ENCODE data around the gene KCNJ12.

The KCNJ12 gene

DNA sequence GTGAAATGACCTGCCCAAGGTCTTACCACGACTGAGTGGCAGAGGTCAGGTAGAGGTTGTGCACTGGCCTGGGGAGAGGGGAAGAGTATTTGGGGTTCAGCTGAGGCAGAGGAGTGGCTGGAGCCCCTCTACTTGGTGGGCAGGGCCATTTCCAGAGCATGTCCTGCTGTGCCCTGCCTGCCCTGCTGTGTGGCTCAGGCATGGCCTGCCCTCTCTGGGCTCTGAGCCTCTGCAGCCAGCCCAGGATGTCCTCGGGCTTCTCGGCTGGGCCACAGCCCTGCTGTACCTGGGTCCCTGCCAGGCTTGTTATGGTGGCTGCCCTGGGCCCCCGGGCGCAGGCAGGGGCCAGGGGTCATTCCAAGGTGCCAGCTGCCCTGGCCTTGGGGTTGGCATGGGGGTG, 19.6 kb downstream of the KCNJ12 start:
- TF ChIP-seq POLR2AphosphoS5 (IDR thresholded peaks at IDR 0.05; ENCODE audit: low read depth, low read length) (no peak), SIN3A (IDR thresholded peaks at IDR 0.05; ENCODE audit: borderline replicate concordance, insufficient read depth, low read length) (no peak), TAF1 (IDR thresholded peaks at IDR 0.05; ENCODE audit: borderline replicate concordance, insufficient read depth, low read length) (no peak), FOXP2 (optimal IDR thresholded peaks at IDR 0.05; ENCODE audit: borderline replicate concordance, extremely low read depth, extremely low read length, insufficient read depth) (no peak)
- TF ChIP-seq, protein P1, sequence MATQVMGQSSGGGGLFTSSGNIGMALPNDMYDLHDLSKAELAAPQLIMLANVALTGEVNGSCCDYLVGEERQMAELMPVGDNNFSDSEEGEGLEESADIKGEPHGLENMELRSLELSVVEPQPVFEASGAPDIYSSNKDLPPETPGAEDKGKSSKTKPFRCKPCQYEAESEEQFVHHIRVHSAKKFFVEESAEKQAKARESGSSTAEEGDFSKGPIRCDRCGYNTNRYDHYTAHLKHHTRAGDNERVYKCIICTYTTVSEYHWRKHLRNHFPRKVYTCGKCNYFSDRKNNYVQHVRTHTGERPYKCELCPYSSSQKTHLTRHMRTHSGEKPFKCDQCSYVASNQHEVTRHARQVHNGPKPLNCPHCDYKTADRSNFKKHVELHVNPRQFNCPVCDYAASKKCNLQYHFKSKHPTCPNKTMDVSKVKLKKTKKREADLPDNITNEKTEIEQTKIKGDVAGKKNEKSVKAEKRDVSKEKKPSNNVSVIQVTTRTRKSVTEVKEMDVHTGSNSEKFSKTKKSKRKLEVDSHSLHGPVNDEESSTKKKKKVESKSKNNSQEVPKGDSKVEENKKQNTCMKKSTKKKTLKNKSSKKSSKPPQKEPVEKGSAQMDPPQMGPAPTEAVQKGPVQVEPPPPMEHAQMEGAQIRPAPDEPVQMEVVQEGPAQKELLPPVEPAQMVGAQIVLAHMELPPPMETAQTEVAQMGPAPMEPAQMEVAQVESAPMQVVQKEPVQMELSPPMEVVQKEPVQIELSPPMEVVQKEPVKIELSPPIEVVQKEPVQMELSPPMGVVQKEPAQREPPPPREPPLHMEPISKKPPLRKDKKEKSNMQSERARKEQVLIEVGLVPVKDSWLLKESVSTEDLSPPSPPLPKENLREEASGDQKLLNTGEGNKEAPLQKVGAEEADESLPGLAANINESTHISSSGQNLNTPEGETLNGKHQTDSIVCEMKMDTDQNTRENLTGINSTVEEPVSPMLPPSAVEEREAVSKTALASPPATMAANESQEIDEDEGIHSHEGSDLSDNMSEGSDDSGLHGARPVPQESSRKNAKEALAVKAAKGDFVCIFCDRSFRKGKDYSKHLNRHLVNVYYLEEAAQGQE (IDR thresholded peaks at IDR 0.05; ENCODE audit: insufficient read depth in 1 of 2, low read depth in 2 of 2, low read length in 2 of 2): no peak

DNA sequence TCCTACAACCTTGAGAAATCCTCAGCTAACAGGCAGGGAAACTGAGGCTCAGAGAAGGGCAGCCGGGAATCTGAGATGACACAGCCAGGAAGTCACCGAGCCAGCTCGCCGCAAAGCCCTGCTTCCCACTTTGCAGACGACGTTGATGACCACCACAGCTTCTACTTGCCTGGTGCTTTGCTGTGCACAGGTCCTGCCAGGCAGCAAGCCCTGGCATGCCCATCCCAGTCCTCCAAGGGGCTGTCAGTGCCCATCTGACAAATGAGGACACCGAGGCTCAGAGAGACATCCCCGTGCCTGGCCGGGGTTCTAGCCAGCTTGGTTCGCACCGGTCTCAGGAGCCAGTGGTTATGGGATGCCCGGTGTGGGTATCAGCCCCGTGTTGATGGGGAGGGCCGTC, 20.1 kb downstream of the KCNJ12 start:
- TF ChIP-seq POLR2AphosphoS5 (IDR thresholded peaks at IDR 0.05; ENCODE audit: low read depth, low read length): no peak

DNA sequence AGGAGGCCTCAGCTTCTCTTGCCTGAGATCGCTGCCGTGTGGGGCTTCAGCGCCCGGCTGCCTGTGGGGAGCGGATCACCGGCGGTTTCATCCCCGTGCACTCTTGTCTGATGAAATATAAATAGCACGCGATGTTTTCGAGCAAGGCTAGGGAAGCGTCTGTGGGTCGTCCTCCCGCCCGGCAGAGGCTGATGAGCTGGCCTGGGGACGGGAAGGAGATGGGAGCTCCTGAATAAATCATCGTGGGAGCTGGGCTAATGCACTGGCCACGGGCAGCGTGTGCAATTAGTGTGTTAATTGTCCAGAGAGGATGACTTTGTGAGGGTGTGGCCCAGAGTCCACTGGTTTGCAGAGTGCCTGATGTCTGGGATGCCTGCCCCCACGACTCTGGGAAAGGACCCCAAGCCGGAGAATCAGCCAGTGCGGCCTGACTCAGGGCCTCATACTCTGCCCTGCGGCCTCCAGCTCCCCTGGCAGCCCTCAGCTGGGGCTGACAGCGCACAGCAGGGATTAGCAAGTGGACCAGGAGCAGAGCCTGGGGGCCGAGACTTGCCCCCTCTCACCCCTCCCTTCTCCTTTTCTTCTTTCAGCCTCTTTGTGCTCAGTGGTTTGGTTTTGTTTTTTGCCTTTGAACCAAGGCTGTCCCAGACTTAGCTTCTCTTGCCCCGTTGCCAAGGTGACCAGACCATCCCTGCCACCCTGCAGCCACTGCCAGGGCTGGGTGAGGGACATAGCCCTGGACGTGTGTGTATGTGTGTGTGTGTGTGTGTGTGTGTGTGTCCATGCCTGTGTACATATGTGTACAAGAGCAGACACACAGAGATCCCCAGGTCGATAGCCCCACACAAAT, 21.4 kb downstream of the KCNJ12 start:
- TF ChIP-seq FOXP2 (optimal IDR thresholded peaks at IDR 0.05; ENCODE audit: borderline replicate concordance, extremely low read depth, extremely low read length, insufficient read depth) (no peak), TAF1 (IDR thresholded peaks at IDR 0.05; ENCODE audit: borderline replicate concordance, insufficient read depth, low read length) (no peak), POLR2AphosphoS5 (IDR thresholded peaks at IDR 0.05; ENCODE audit: low read depth, low read length) (no peak), SIN3A (IDR thresholded peaks at IDR 0.05; ENCODE audit: borderline replicate concordance, insufficient read depth, low read length) (no peak)
- TF ChIP-seq, protein P1 (IDR thresholded peaks at IDR 0.05; ENCODE audit: insufficient read depth in 1 of 2, low read depth in 2 of 2, low read length in 2 of 2): no peak

DNA sequence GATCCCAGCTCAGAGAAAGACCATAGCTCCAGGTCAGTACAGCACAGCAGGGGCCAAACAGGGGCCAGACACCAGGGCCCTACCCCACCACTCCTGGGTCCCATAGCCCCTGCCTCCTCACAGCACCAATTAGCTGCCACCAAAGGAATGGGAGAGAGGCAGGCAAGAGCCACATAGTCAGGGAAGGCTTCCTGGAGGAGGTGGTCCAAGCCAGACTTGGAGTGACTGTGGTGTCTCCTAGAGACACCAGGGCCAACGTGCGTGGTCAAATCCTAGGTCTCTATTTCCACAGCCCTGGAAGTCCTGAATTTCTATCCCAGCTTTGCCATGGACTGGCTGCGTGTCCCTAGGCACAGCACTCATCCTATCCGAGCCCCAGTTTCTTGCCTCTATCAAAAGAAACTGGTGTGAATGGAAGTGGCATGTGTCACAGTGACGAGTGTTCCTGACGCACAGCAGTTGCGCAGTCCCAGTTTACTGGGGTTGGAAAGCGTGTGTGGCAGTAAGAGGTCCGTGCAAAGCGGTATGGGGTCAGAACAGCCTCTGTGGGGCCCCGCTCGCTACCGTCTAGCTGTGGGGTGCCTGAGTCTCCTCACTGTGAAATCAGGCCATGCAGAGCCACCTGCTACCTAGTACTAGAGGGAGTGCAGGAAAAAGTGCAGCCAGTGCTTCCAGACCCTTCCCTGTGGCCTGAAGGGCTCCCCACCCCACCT, 23.5 kb downstream of the KCNJ12 start:
- TF ChIP-seq POLR2AphosphoS5 (IDR thresholded peaks at IDR 0.05; ENCODE audit: low read depth, low read length): no peak
- no peak for TF ChIP-seq SIN3A (IDR thresholded peaks at IDR 0.05; ENCODE audit: borderline replicate concordance, insufficient read depth, low read length)

DNA sequence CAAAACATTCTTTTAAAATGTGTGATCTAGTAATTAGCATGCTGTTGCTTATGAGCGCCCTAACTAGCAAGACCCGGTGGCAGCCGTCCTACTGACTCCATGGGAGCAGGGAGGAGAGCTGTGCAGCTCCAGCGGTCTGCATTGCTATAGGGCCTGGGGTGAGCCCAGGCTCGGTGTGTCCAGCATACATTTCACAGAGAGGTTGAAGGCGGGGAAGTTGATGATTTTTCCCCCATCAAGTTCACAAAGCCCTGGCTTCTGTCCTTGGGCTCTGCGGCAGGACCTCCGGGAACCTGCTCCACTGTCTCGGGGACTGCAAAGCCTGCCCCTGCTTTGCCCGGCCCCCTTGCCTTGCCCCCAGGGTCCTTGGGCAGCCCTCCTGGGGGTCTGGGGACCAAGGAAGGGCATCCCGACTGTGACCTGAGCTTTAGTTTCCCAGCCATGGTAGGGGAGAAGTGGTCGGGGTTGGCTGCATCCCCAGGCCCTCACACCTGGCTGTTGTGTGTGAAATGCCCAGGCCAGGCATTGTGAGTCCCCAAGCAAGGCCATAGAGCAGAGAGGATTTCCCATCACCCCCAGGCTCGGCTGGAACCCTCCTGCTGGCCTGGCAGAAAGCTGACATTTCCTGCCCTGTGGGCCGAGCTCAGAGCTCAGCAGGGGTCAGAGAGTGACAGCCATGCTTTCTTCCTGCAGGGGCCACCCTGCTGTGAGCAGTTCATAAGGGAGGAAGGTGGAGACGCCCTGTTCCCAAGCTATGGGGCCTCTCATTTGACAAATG, 24.8 kb downstream of the KCNJ12 start:
- no peak for TF ChIP-seq SIN3A (IDR thresholded peaks at IDR 0.05; ENCODE audit: borderline replicate concordance, insufficient read depth, low read length)
- TF ChIP-seq POLR2AphosphoS5 (IDR thresholded peaks at IDR 0.05; ENCODE audit: low read depth, low read length): no peak
- no peak for TF ChIP-seq FOXP2 (optimal IDR thresholded peaks at IDR 0.05; ENCODE audit: borderline replicate concordance, extremely low read depth, extremely low read length, insufficient read depth)

DNA sequence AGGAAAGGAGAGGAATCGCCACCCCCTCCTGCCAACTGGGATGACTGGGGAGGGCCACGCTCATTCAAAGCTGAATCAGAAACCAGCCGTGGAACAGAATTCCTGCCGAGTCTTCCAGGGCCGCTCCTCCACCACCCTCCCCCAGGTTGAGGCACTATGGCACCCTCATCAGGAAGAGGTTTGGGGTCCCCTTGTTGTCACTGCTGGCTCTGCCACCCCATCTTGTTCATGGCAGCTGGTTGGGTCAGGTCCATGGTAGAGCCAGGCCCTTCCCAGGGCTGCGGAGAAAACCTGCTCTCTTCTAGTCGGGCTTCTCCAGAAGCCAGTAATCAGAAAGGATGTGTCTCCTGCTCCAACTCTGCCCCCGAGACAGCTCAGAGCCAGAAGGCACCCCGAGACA, 41.8 kb downstream of the KCNJ12 start:
- no peak for TF ChIP-seq FOXP2 (optimal IDR thresholded peaks at IDR 0.05; ENCODE audit: borderline replicate concordance, extremely low read depth, extremely low read length, insufficient read depth)
- TF ChIP-seq SIN3A (IDR thresholded peaks at IDR 0.05; ENCODE audit: borderline replicate concordance, insufficient read depth, low read length): no peak
- no peak for TF ChIP-seq POLR2AphosphoS5 (IDR thresholded peaks at IDR 0.05; ENCODE audit: low read depth, low read length)
- no peak for TF ChIP-seq TAF1 (IDR thresholded peaks at IDR 0.05; ENCODE audit: borderline replicate concordance, insufficient read depth, low read length)
- TF ChIP-seq, protein P1 (IDR thresholded peaks at IDR 0.05; ENCODE audit: insufficient read depth in 1 of 2, low read depth in 2 of 2, low read length in 2 of 2): no peak

Measured in PFSK-1 (cell line).